ENCODE data around the gene FBXW4.

- no peak for TF ChIP-seq CTCF (IDR thresholded peaks at IDR 0.05; ENCODE audit: poor library complexity)
- no peak for TF ChIP-seq EZH2 (IDR thresholded peaks at IDR 0.05; ENCODE audit: borderline replicate concordance)
- TF ChIP-seq EZH2phosphoT487 (IDR thresholded peaks at IDR 0.05; ENCODE audit: low read depth, severe bottlenecking, unreplicated experiment): no peak
These were observed 70.4 kb downstream of the FBXW4 start for GRCh38 chr10:101624526-101625102.

All from hepatocyte (in vitro differentiated cells).